Activated T-helper 1 cell treated with Interleukin-2 at 50 U/mL for 16 hours (primary cell): ENCODE measurements around the gene HAND1.

Source experiments
- DNase-seq: peaks from one replicate; pipeline ENCODE4 v3.0.0-alpha.2; 2020; ENCODE audit warnings: low read depth

The HAND1 gene

DNA sequence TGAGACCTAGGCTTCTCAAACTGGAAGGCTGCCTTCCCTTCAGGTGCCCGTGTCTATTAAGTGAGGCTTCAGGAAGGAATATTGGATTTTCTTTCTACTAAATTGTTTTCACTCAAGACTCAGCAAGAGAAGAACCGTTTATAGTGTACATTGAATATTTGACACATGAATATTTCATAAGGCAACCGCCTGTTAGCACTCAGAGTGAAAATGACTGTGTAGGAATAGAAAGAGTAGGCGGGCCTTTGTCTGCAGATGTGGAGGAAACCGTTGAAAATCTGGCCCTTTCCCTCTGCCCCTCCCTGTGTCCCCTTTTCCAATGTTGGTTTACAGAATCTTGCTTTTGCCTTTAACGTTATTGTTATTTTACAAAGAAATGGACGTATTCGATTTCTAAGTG, 26.1 kb downstream of the HAND1 start:
- no peak for DNase-seq

DNA sequence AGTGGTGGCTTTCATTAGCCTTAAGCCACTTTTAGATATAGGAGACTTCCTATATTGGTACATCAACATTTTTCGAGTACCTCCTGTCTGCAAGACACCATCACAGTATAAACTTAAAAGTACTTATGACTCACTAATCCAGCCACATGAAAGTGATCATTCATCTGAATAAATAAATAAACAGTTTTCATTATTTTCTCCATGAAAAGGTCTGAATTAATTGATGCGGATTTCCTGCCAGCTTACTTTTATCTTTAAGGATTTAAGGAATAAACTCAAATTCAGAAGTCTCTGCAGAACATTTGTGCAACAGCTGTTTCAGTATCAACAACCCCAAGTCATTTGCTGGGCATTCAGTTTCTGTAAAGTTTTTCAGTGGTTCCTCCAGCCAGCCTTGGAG, 28.2 kb downstream of the HAND1 start:
- DNase-seq: no peak

DNA sequence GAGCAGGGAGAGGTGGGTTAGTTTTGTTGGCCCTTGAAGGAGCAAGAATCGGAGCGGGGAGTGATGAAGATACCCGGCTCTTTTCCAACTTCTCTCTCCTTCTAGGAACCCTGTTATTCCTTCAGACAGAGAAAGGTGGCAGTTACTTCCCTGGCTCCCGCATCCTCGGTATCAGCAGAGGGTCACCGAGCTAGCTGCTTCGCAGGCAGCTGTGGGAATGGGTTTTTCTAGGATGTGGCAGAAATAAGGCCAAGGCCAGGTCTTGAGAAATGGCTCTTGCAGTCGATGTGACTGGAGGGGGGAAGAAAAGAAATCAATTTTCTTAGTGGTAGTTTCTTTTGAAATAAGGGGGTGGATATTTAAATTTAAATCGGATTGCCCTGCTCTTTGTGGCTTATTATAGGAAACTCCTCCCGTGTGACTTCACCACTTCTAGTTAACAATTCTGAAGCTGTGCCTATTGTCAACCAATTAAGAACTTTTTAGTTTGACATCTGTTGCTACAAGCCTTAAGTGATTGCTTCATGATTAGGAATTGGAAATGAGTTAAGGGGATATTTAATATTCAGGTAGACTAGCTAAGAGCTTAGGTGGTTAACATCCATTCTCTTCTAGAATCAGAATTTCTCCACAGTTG, 30.8 kb downstream of the HAND1 start:
- no peak for DNase-seq

- peak; percentile 25 for DNase-seq
Measured at GRCh38 chr5:154446195-154447088, 31.6 kb downstream of the HAND1 start.

DNA sequence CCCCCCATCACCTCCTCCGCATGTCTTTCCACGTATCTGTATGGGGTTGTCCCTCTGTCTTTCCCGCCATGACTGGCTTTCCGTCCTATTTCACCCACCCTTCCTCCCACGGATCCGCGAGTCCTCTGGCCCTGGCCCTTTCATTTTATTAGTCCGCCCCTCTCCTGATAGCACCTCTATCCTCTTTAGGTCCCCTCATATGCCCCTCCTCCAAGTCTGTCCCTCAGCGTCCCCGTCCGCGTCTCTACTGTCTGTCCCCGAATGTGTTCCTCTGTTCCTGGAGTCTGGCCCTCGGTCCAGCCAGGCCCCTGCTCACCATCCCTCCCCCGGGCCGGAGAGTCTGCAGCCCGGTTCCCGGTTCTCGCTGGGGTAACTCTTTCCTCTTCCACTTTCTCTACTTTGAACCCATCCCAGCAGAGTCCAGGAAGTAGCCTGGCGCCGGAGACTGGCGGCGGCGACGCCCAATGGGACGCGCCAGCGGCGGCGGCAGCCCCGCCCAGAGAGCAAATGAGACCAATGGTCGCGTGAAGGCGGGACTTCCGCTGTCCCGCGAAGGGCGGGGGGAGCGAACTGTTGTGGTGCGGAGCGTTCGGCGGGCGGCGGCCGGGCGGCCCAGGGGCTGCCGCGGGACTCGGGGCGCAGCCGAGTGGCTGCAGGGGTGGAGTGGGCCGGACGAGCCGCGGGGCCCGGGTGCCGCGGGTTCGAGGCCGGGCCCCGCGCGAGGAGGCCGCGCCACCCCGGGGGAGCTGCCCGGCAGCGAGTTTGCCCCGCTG, 32.4 kb downstream of the HAND1 start, which contains the start of gene SAP30L:
Gene SAP30L (plus strand): TSS at position 576 of the 773 bp plus-strand sequence. CDS start 608 bp downstream, outside the sequence.
- DNase-seq: peak; percentile 94

GRCh38 chr5:154444556-154445421, 33.2 kb downstream of the HAND1 start:
- DNase-seq: peak; percentile 1

- DNase-seq: no peak
Measured at GRCh38 chr5:154442801-154443200, 35.2 kb downstream of the HAND1 start.

DNA sequence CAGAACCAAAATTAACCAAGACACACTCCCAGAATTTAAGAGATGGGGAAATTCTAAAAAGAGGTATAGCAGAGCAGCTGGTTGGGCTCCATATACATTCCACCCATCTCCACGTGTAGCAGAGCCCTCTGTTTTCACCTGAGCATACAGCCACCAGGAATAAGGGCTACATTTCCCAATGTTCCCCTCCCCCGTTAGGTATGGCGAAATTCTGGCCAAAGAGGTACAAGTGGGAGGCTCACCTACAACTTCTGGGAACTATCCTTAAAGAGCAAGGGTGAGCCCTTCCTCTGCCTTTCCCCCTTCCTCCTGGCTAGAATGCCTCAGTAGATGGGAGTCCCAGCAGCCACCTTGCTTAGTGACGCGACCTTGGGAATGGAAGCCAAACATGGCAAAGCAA, 37.5 kb downstream of the HAND1 start:
- no peak for DNase-seq

GRCh38 chr5:154437281-154437965, 40.6 kb downstream of the HAND1 start:
- no peak for DNase-seq

- no peak for DNase-seq
Measured at GRCh38 chr5:154435226-154435625, 42.8 kb downstream of the HAND1 start.

DNA sequence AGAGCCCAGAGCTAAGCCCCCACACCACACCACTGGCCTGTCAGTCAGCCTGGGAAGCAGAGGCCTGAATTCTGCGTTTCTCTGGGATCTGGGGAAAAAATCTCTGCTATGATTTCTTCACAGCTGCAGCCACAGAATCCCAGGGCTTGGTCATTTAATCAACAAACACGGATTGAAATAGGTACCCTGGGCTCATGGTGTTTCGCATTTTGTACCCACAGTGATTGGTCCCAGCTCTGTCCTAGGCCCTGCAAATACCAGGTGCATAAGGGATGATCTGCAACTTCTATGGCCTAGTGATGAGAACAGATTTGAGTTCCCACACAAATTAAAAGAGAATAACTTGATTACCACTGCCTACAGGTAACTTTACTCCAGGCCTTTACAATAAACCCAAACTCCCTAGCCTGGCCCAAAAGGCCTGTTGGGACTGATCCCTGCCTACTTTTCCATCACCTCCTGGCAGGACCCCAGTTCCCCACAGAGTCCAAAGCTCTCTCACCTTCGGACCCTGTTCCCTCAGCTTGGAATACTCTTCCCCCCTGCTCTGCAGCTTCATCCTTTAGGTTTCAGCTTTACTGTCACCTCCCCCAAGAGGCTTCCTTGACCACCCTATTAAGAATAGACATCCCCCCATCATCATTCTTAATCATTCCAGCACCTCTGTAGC, 46.9 kb downstream of the HAND1 start:
- no peak for DNase-seq

- DNase-seq: no peak
Measured at GRCh38 chr5:154430466-154430865, 47.6 kb downstream of the HAND1 start.

DNA sequence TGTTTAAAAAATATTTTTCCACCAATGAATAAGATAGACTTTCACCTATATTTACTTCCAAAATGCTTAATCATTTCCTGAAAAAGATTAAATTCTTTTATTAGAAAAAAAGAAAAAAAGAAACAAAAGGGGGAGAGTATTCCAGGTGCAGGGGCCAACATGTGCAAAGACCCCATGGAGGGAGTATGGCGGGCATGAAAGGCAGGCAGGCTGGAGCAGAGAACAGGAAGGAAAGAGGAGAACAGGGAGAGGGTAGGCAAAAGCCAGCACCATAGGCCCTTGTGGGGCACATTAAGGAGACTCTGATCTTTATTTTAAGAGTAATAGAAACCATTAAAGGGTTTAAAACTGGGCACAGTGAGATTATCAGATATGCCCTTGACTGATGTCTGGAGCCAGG, 48.7 kb downstream of the HAND1 start:
- no peak for DNase-seq

- no peak for DNase-seq
Measured at GRCh38 chr5:154428208-154428607, 49.8 kb downstream of the HAND1 start.
